NCI-H524 (cell line): ENCODE results near the gene PLEKHS1.
"Not testable (repeated sequence)": the region's sequence is repeated elsewhere in the genome, so short reads cannot be mapped to it uniquely, and the experiment has no call there.

Experiments
- DNase-seq, 2 experiments: peaks; one replicate each; lab custom pipeline; 2025; lab: John Stamatoyannopoulos, UW

PLEKHS1 gene

DNA sequence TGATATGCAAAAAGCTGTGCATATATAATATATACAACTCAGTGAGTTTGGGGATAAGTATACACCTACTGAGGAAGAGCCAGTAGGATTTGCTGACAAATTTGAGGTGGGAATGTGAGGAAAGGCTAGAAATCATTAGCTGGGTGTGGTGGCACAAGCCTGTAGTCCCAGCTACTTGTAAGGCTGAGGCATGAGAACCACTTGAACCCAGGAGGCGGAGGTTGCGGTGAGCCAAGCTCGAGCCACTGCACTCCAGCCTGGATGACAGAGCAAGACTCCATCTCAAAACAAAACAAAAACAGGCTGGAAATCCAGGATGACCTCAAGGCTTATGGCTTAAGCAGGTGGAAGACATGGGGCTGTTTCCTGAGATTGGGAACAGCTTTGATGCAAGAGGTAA lies 10.6 kb upstream of the PLEKHS1 start:
- DNase-seq: no peak

DNA sequence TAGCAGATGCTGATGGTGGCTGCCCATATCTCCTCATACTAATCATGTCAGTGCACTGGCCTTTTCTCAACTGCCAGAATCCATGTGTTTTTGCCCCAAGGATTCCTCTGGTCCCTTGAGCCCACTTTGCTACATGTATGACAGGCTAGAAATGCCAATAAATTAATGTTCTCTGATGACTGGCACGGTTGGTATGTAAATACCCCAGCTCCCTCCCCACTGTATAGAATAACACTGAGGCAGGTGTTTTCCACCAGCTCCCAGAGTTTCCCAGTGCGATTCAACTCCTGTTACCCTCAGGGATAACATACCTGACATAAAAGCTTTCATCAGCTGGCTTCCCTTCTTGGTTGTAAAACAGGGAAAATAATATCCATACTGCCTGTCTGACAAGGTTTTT lies 9.0 kb upstream of the PLEKHS1 start:
- DNase-seq: no peak

DNA sequence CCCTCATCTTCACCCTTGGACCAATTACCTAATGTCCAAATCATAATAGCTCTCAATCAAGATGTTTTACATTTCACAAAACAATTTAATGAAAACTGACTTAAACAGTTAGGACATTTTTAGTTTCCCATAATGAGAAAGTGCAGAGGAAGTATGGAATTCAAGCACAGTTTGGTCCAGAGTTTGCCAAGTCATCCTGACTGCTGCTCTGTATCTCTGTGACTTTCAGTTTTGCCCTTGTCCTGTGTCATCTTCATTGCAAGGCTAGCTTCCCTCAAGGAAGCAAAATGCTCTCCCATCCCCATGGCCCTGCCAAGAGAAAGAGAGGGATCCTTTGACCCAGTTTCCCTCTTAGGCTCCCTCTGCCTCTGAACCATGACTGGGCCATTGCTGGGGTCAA lies 7.9 kb upstream of the PLEKHS1 start:
- DNase-seq: no peak

DNA sequence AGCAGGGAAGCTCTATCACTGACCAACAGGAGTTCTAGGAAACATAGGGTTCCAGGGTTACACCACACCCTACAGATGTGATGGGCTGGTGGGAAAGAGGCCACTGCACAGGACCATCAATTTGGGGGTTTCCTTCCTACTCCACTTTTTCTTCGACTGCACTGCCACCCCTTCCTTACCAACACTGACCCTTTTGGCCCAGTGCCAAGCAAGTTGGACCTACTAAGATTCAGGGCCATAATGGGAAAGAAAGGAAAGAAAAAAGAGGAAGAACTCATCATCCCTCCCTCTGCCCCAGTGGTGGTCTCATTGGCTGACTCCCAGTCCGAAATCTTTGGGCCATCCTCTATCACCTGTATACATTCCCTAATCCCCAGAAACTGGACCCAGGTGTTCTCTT lies 6.1 kb upstream of the PLEKHS1 start:
- DNase-seq: no peak

DNA sequence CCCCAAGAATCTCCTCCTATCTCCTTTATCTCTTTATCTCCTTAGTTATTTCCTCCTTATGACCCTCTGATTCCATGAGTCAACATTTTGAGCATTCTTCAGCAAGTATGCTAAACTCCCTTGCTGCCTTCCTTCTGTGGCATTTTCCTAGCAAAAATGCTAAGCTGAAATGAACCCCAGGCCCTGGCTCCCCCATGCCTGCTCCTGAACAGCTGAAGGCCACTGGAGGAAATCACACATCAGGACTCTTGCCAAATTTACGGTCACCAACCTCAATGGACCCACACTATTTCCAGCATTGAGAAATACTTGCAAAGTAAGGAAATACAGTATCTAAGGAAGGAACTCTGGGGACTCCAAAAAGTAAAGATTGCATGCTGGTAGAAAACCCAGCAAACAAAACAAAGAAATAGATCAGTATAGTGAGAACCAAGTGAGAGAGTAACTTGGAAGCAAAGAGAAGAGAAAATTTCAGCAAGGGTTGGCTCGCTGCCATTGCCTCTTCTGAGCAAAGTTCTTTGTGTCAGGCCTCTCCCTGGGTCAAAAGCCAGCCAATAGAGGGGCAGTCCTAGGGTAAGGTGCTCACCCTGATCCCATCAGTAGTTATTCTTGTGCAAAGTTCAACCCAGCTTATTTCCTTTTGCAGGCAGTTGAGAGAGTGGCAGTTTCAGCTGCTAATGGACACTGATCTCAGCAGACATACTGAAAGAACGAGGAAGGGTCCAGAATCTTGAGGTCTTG lies 5.1 kb upstream of the PLEKHS1 start:
- DNase-seq: no peak

DNA sequence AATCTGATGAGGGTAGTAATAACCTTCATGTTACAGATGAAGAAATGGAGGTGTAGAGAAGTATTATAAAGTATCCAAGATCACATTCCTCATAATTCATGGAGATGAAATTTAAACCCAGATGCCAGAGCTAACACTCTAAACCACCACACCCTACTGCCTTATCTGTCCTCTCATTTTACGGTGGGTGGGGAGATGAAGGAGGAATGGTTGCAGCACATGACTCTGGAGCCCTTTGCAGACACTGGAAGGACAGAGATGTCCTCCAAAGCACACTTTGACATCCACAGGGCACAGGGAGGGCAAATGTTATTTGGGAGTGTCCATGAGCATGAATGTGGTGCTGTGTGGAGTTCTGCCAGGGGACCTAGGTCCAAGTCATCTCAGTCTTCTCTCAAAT lies 1.1 kb downstream of the PLEKHS1 start:
- no peak for DNase-seq

DNA sequence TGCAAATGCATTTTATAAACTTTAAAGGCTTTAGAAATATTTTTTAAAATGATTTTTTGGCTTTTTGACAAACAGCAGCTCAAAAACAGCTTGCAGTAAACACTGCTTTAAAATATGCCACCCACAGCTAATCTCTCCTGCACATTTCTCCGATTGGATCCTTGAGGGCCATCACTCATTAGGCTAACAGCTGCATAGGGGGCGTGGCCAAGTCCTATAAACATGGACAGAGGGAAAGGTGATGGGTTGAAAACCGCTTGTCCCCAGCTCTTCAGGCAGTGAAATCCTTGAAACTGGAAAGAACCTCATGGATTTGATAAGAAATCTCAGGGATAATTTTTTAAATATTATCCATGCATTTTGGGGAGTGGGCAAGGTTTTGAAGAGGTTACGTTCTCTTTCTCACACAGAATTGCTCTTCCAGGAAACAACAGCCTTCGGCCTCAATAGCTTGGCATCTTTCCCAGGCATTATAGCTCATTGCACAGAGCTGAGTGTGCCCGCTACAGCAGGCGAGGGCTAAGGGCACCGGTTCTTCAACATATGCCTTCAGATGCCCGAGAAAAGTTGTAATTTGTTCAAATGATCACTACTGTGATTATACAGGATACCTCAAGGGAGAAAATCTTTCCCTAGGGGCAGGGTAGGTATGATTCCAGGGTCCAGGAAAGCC lies 1.7 kb downstream of the PLEKHS1 start:
- peak; percentile 21 to 47 for DNase-seq

DNA sequence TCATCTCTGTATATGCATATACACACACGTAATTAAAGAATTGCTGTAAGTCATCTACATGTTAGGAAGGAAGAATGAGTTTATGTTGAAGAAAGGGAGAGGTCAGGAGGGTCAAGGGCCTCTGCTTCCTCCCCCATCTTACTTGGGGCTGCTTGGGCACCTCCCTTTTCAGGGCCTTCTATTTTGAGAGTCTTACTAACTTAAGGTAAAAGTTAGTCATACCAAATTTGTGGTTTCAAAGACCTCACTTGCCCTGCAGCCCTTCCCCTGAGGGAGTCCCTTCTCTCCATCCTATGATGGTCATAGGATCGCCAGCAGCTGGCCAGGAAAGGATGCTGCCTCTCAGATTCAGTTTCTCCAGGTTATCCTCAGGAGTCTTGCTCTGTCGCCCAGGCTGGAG lies 2.6 kb downstream of the PLEKHS1 start:
- no peak for DNase-seq

DNA sequence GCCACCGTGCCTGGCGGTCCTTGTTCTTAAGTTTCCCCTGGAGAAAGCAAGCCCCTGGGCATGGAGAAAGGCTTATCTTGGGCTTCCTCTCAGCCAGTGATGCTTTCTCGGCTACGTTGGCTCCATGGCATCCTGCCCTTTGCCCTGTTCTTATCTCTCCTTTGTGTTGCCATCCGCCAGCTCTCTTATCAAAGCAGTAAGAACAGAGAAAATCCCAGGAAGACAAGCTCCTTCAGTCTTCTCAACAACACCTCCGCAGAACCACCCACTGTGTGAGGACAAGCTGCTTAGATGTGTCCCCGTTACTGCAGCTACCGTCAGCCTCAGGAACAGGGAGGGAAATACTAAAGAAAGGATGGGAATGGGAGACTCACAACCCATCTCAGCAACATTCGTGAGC lies 3.3 kb downstream of the PLEKHS1 start:
- no peak for DNase-seq

DNA sequence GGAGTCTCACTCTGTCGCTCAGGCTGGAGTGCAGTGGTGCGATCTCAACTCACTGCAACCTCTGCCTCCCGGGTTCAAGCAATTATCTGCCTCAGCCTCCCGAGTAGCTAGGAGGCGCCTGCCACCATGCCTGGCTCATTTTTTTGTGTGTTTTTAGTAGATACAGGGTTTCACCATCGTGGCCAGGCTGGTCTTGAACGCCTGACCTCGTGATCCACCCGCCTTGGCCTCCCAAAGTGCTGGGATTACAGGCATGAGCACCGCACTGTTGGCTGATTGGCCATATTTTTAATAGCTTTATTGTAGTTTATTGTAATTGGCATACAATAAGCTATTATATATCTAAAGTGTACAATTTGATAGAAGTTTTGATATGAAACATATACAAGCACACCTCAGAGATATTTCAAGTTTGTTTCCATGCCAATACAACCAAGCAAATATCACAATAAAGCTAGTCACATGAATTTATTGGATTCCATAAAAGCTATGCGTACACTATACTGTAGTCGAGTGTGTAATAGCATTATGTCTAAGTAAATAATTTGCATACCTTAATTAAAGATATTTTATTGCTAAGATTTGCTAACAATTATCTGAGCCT lies 5.6 kb downstream of the PLEKHS1 start:
- DNase-seq: no peak

DNA sequence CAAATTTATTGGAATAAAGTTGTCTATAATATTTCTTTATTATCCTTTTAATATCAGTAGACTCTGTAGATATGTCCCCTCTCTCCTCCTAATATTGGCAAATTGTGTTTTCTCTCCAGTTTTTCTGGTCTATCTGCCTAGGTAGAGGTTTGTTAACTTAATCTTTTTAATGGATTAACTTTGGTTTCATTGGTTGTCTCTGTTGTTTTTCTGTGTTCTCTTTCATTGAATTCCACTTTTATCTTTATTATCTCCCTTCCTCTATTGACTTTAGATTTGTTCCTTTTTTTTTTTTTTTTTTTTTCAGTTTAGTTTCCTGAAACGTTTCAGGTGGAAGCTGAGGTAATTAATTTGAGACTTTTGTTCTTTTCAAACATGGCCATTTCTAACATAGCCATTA lies 10.6 kb downstream of the PLEKHS1 start:
- DNase-seq: no peak

DNA sequence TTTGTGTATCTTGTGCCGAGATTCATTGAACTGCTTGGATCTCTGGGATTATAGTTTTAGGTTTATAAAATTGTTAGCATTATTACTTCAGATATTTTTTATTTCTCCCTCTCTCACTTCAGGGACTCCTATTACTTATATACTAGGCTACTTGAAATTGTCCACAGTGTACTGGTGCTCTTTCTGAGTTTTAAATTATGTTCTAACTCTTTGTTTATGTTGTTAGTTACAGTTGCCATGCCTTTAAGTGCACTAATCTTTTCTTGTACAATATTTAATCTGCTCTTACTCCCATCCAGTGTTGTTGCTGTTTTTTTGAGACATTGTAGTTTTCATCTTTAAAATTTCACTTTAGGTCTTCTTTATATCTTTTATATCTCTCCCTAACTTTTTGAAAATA lies 13.1 kb downstream of the PLEKHS1 start:
- no peak for DNase-seq

DNA sequence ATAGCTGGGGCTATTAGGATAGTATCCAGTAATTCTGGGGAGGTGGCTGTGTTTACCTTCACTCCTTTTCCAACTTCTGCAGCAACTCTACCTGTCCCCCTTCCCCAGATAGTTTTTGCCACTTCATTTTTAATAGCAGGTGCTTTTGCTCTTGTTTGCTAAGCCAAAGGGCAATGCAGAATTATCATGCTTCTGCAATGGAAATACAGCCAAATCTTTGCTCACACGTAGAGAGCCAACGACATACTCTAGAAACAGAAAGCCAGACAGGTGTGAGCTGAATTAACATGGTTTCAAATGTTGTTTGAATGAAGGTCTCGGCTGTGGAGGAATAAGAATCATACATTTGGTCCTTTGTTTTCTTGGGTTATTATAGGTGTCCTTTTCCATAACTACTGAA lies 14.4 kb downstream of the PLEKHS1 start:
- DNase-seq: no peak

DNA sequence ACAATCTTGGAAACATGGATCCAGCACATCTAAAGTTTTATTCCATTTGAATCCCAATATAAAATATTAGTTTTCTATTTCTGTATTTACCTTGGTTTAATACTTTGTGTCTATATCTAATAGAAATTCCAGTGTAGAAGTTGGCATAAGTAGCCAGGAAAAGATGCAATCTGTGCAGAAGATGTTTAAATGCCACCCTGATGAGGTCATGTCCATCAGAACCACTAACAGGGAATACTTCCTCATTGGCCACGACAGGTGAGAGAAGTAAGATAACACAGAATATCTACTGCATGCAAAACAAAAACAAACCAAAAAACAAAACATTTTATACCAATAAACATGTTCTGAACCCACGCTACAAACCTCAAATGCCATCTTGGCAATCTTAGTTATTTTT lies 15.7 kb downstream of the PLEKHS1 start:
- DNase-seq: no peak

DNA sequence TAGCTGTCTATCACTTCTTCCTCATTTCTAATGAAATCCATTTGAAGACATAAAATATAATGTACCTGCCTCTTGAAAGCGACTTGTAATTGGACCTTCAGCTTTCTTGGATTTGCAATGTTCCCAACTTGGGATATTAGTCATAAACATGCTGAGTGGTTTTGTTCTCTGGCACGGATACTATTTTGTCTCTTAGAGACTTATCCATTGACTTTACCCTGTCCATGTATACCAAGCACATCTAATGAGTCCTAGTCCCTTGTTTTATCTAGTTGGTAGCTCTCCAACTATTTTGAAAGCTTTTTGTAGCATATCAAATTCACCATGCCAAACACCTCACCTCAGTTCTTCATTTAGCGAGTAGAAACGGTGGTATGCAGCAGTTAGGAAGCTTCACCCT lies 18.9 kb downstream of the PLEKHS1 start:
- DNase-seq: no peak

DNA sequence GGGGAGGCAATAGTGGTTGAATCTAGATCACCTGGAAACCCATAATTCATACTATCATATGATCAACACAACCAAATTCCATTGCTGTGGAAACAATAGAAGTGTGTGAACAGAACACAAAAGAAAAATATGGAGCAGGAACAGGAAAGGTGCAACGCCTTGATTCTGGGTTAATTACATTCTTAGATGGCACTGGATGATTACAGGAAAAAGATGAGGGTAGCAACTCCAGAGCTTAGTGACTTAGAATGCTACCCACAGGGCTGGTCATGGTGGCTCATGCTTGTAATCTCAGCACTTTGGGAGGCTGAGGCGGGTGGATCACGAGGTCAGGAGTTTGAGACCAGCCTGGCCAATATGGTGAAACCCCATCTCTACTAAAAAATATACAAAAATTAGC lies 19.6 kb downstream of the PLEKHS1 start:
- not testable (repeated sequence) for DNase-seq

DNA sequence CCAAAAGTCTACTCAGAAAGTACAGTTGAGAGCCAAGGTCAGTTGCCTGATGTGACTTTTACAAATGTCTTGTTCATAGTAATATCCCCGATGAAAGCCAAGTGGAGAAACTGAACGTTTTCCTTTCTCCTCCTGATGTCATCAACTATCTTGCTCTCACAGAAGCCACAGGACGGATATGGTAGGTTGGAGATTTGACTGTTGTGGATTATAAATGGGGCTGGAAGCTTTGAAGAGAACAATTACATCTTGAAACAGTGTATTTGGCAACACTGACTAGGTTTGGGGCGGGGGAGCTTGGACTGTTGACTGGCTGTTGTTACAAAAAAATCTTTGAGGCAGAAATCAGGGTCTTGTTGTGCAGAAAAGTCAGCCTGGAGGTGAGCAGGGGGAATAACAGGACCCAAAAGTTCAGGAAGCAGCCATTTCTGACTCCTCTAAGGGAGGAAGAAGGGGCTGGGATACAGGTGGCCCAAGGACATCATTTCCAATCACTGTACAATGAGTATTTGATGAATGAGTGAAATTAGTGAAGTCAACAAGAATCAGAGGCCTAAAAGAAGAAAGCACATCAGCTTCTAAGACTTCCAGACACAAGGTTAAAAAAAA lies 24.3 kb downstream of the PLEKHS1 start:
- DNase-seq: no peak

DNA sequence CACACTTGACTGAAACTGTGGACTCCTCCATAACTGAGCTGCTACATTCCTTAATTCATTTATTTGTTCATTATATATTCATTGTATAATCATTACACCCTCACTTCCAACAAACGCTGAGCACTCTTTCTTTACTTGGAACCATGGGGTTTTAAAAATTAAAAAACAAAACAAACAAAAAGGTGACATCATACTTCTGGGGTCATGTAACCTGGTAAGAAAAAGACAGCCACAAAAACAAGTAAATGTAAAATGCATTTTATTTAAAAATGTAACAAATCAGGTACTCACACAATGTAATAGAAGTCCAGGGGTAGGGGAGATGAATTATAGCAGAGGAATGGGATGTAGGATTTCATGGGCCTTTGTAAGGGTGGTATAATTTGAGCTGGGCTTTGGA lies 25.1 kb downstream of the PLEKHS1 start:
- no peak for DNase-seq

DNA sequence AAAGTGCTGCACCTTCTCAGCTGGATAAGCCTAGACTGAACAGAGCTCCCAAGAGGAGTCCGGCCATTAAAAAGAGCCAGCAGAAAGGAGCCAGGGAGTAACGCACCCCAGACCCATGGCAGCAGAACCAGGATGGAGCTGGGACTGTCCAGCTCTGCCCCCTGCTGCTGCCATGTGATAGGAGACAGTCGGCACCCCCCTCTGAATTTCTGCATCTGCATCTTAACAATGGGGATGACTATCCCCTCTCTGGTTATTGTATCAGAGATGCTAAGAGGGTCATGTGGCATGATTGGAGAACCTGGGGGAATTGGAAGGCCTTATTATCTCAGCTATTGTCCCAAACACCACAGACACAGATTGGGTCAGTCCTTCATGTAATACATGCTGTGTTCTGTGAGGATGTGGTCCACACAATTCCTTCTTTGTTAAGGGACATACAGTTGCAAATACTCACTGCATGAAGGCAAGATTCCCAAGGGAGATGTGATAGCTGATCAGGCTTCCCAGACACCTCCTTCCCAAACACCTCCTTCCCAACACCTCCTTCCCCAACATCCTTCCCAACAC lies 29.3 kb downstream of the PLEKHS1 start:
- no peak for DNase-seq

DNA sequence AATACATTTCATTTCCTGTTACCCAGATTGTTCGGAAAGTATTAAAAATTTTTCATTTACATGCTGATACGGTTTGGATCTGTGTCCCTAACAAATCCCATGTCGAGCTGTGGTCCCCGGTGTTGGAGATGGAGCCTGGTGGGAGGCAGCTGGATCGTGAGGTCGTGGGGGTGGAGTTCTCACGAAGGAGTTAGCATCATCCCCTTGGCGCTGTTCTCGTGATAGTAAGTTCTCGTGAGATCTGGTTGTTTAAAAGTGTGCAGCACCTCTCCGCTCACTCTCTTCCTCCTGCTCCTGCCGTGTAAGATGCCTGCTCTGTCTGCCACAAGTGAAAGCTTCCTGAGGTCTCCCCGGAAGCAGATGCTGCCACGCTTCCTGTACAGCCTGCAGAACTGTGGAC lies 30.9 kb downstream of the PLEKHS1 start:
- no peak for DNase-seq

DNA sequence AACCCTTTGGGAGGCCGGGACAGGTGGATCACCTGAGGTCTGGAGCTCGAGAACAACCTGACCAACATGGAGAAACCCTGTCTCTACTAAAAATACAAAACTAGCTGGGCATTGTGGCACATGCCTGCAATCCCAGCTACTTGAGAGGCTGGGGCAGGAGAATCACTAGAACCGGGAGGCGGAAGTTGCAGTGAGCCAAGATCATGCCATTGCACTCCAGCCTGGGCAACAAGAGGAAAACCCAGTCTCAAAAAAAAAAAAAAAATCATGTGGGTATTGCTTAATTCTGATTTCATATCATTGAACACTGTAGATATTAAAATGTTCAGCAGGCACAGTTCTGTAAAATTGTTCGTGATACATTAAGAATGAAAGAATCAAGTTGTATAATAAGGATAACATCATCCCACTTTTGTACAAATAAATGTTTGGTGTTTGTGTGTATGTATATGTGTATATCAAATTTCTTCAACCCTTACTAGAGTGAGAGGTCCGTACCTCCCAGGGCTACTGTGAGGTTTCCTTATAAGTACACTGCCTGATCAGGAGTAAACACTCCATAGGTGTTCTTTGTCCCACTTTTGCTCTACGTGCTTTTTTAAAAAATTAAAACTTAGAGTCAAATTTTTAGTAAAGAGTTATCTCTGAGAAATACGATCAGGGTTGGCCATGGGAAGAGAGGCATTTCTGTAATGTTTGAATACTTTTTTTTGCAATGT lies 31.7 kb downstream of the PLEKHS1 start:
- no peak for DNase-seq

DNA sequence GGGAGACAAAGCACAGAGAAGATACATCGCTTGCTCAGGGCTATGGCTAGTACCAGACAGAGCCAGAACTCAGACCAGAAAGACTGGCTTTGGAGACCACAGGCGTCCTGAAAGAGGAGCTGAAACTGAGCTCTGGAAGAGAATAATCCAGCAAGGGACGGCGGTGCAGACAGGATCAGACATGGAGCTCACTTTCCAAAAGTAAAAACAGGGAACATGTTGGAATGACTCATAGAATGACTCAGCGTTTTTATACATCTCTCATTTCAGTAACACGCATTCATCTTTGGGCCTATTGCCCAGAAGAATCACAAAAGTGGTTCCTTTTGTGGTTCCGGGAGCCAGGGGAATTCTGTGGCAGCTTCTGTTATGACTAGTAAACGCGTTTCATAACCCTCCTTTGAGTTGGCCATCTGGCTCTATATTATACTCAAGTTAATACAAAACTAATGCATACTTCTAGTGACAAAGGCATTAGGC lies 37.2 kb downstream of the PLEKHS1 start:
- DNase-seq: peak in 1 of 2 experiments; percentile 9
